Coronary artery (tissue), 2 donors: ENCODE measurements around the gene MYADM.

ENCODE experiments used
- DNase-seq: peaks from one replicate; pipeline ENCODE4 v3.0.0-alpha.2; 2017; ENCODE audit warnings: low spot score
- H3K27ac ChIP-seq, 2 donors: fragments of 200-600 bp; sonication (generic); one replicate each; pipeline ENCODE4 v1.5.1; 2016 to 2019
- H3K4me3 ChIP-seq: fragments of 200-600 bp; sonication (generic); 2 replicates; pipeline ENCODE4 v1.5.1; 2016; ENCODE audit warnings: mild to moderate bottlenecking, moderate library complexity
- CTCF ChIP-seq: fragments of 200-600 bp; sonication (generic); IDR thresholded peaks from one replicate; pipeline ENCODE4 v1.5.1; 2019; ENCODE audit warnings: antibody characterized with exemption

MYADM gene

GRCh38 chr19:53904909-53905308 lies 37.2 kb downstream of the MYADM start:
- no peak for TF ChIP-seq CTCF

GRCh38 chr19:53905787-53906186 lies 38.1 kb downstream of the MYADM start:
- TF ChIP-seq CTCF = no peak
- no peak overlapping the region for H3K4me3 ChIP-seq

More at GRCh38 chr19:53904909-53905308, 37.2 kb downstream of the MYADM start:
- no peak for DNase-seq
- Histone ChIP-seq H3K27ac (no peak overlapping the region), H3K4me3 (no peak overlapping the region)

GRCh38 chr19:53906211-53907192 lies 38.8 kb downstream of the MYADM start:
- peak; percentile 82 for TF ChIP-seq CTCF
- H3K27ac ChIP-seq = no peak overlapping the region
- DNase-seq = no peak
- no peak overlapping the region for H3K4me3 ChIP-seq

More at GRCh38 chr19:53905787-53906186, 38.1 kb downstream of the MYADM start:
- DNase-seq = no peak
- H3K27ac ChIP-seq = no peak overlapping the region

- DNase-seq = no peak
- no peak for TF ChIP-seq CTCF
- no peak overlapping the region for H3K27ac ChIP-seq
- no peak overlapping the region for H3K4me3 ChIP-seq
Measured at GRCh38 chr19:53907193-53907581, 39.5 kb downstream of the MYADM start.

- no peak for TF ChIP-seq CTCF
- DNase-seq = no peak
- no peak overlapping the region for H3K27ac ChIP-seq
- H3K4me3 ChIP-seq = peak overlapping the region; percentile 48
Measured at GRCh38 chr19:53907690-53908089, 40.0 kb downstream of the MYADM start.

GRCh38 chr19:53908106-53908934 lies 40.6 kb downstream of the MYADM start:
- Histone ChIP-seq H3K4me3 (peak overlapping the region; percentile 48), H3K27ac (no peak overlapping the region)
- no peak for DNase-seq
- TF ChIP-seq CTCF = no peak
